ENCODE measurements around the gene CABCOCO1. TPM values are rescaled to one million over a fixed set of nuclear protein-coding genes. Genes with fewer than 3 reads are reported as not detected.

Gene CABCOCO1
- total and polyA plus RNA-seq, 2 donors = 0.61 to 2.0 TPM

DNA sequence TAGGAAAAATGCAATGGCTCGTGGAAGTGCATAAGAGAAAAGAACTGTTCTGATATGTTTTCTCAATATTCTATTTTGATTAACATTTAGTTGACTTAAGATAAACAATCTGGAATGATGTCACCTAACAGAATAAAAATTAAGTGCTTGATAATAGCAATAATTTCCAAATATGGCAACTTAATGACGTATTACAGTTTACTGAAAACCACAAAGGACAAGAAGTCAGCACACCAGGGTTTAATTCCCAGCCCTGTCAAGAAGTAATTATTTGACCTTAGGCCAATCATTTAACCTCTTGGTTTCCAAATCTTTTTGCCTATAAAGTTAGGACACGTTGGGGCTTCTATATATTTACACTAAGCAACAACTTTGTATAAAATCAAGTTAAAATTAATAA is 95.7 kb downstream of the CABCOCO1 start:
- H3K4me1 ChIP-seq (ENCODE audit: insufficient read depth) = no peaks in the 10 kb centered on the region
- WGBS = 63% methylated on average over 3 of the region's 3 CpGs
- no peak overlapping the region for H3K4me3 ChIP-seq (ENCODE audit: low read depth, low read length)
- DNase-seq (ENCODE audit: extremely low spot score) = no peak
- no peaks in the 10 kb centered on the region for H3K36me3 ChIP-seq (ENCODE audit: insufficient read depth)
- no peak overlapping the region for H3K27ac ChIP-seq (ENCODE audit: low read depth)

DNA sequence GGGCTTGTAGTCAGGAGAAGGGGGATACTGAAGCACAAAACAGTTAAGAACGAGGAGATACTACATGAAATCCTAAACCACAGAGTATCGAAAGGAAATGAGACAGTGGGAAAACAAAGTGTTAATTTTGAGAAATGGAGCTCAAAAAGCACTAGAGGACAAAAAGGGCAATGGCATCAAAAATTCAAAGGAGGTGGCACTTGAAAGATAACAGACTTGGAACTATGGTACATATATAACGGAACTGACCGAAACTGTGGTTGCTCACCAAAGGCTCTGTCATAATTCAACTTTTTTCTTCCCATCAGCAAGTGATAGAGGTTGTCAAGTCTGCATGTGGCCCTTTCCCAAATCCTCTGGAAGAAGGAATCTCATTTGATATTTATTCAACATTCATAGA is 97.0 kb downstream of the CABCOCO1 start:
- 97% methylated on average over 4 of the region's 4 CpGs for WGBS
- H3K27ac ChIP-seq (ENCODE audit: low read depth) = no peak overlapping the region
- H3K4me1 ChIP-seq (ENCODE audit: insufficient read depth) = no peaks in the 10 kb centered on the region
- H3K4me3 ChIP-seq (ENCODE audit: low read depth, low read length) = no peak overlapping the region
- H3K36me3 ChIP-seq (ENCODE audit: insufficient read depth) = no peaks in the 10 kb centered on the region
- DNase-seq (ENCODE audit: extremely low spot score) = no peak

DNA sequence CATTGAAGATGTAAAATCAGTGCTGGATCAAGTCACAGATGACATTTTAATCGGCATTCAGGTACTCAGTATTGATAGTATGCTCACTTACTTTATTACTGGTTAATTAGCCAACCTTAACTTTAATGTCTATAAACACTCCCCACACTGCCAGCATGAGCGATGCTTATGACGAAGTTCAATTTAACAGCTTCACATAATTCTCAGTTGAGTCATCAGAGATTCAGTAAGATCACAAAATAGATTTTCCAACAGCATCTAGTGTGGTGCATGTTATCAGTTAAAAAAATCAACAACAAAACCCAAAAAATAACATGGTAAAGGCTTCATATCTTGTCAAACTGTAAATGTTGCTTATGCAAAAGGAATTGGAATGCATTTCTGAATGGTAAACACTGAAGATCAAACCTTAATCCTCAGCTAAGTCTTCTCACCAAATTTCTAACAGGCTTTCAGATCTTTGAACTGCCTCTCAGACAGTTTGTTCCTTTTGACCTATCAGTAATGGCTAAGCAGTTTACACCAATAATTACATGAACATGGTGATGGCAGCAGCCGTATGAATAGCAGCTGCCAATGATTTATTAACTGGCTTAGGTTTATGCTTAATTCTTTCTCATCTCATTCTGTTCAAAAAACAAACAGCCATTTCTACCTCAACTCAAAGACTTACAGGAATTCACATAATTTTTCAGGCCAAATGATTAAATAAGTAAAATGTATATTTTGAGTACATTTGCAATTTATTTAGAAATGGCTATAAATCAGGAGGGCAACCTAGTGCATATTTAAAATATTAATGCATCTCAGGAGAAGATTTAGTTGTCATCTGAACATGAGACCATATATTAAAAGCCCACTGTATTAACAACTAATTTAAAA is 98.5 kb downstream of the CABCOCO1 start:
- no peak for DNase-seq (ENCODE audit: extremely low spot score)
- no peaks in the 10 kb centered on the region for H3K36me3 ChIP-seq (ENCODE audit: insufficient read depth)
- H3K27ac ChIP-seq (ENCODE audit: low read depth) = no peak overlapping the region

DNA sequence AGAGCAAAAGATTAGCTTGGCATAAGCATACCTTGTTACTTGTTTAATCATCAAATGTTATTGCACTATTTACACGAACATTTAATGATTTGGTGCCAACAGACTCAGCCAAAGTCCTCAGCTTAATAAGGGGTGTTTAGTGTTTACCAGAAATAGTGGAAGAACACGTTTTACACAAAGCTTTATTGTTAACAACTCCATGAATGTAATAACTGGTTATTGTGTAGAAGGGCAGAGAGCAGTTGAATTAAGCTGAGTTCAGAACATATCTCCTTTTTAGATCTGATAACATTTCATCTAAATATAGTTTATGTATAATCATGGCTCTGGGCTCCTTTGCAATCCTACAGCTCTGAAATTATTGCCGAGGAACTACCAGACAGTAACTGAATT is 99.1 kb downstream of the CABCOCO1 start:
- WGBS = 26% methylated on average over 3 of the region's 3 CpGs
- Histone ChIP-seq H3K4me3 (ENCODE audit: low read depth, low read length) (no peak overlapping the region), H3K27ac (ENCODE audit: low read depth) (no peak overlapping the region), H3K4me1 (ENCODE audit: insufficient read depth) (no peaks in the 10 kb centered on the region), H3K36me3 (ENCODE audit: insufficient read depth) (no peaks in the 10 kb centered on the region)
- no peak for DNase-seq (ENCODE audit: extremely low spot score)

More for the DNA sequence above, 98.5 kb downstream of the CABCOCO1 start:
- Histone ChIP-seq H3K4me1 (ENCODE audit: insufficient read depth) (no peaks in the 10 kb centered on the region), H3K4me3 (ENCODE audit: low read depth, low read length) (no peak overlapping the region)
- 36% methylated on average over 4 of the region's 4 CpGs for WGBS

- Histone ChIP-seq H3K36me3 (ENCODE audit: insufficient read depth) (no peaks in the 10 kb centered on the region), H3K4me1 (ENCODE audit: insufficient read depth) (no peaks in the 10 kb centered on the region), H3K4me3 (ENCODE audit: low read depth, low read length) (no peak overlapping the region), H3K27ac (ENCODE audit: low read depth) (no peak overlapping the region)
- WGBS = 98% methylated on average over 3 of the region's 3 CpGs
- no peak for DNase-seq (ENCODE audit: extremely low spot score)
These were observed 101.0 kb downstream of the CABCOCO1 start for GRCh38 chr10:61763778-61764177.

DNA sequence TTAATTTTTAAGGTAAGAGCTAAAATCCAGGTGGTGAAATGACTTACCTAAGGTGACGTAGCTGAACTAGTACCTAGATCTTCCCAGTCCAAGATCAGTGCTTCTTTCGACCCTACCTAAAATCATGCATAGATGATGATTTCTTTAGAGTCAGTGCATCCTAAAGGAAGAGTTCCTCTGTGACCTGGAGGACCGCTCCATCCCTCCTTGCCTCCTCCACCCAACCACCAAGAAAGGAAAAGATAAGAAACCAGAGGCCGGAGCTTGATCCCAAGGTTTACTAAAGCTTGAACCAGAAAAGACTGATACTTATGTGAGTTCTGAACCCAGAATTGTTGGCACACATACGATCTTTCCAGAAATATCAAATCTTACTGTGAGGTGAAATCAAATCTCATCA is 101.8 kb downstream of the CABCOCO1 start:
- DNase-seq (ENCODE audit: extremely low spot score) = no peak
- Histone ChIP-seq H3K27ac (ENCODE audit: low read depth) (no peak overlapping the region), H3K36me3 (ENCODE audit: insufficient read depth) (no peaks in the 10 kb centered on the region), H3K4me1 (ENCODE audit: insufficient read depth) (no peaks in the 10 kb centered on the region), H3K4me3 (ENCODE audit: low read depth, low read length) (no peak overlapping the region)
- 82% methylated on average over 5 of the region's 5 CpGs for WGBS

DNA sequence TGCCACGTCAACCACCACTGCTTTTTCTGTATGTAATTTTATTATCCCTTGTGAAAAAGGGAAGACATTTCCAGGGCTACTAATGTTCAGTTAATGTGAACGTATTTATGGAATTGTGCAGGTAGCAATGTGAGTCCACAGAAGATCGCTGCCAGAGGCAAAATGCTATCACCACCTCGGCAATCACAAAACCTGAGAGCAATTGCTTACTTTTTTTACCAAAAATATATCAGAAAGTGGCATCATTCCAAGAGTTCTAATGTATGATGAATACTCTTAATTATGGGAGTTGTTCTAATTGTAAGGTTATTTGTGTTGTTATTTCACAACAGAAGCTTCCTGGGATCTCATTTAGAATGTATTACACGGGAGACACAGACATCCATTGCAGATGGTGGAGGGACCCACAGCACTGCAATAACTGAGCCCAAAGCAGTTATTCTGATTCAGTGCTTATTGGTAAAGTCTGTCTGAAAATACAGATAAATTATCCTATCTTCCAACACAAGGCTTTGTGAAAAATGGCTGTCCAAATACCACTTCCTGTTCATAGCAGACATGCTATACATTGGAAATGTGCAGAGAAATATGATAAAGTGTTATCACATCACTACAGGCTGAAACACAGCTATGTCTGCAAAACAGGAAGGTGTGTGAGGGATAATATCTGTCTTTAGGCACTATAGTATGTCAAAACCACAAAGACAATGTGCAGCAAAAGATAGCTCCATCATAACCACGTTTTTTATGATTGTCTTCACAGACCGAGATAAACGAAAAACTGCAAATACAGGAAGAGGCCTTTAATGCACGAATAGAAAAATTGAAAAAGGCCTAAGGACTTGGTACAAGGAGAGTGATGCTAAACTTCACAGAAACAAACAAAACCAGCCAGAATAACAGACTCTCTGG is 102.7 kb downstream of the CABCOCO1 start:
- H3K27ac ChIP-seq (ENCODE audit: low read depth) = no peak overlapping the region
- no peaks in the 10 kb centered on the region for H3K4me1 ChIP-seq (ENCODE audit: insufficient read depth)
- no peak overlapping the region for H3K4me3 ChIP-seq (ENCODE audit: low read depth, low read length)
- WGBS = 64% methylated on average over 9 of the region's 9 CpGs
- H3K36me3 ChIP-seq (ENCODE audit: insufficient read depth) = no peaks in the 10 kb centered on the region
- no peak for DNase-seq (ENCODE audit: extremely low spot score)

DNA sequence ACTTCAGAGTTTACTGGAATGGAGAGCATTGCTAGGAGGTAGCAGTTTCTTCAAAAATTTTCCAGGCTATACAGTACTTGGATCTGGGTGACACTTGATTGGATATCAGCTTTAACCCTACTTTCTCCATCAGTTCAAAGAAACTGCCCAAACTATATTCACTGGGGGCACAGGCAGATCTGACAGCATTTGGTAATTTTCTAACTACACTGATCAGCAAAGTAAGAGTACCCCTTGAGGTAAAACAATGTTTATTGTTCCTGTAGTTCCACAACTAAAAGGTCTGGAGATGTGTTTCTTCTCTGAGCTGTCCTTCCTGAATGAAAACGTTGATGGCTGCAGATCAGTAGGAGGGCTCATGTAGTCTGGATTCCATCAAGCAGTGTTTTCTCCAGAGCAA is 104.2 kb downstream of the CABCOCO1 start:
- no peaks in the 10 kb centered on the region for H3K36me3 ChIP-seq (ENCODE audit: insufficient read depth)
- no peak overlapping the region for H3K4me3 ChIP-seq (ENCODE audit: low read depth, low read length)
- 13% methylated on average over 1 of the region's 1 CpG for WGBS
- H3K27ac ChIP-seq (ENCODE audit: low read depth) = no peak overlapping the region
- no peaks in the 10 kb centered on the region for H3K4me1 ChIP-seq (ENCODE audit: insufficient read depth)
- DNase-seq (ENCODE audit: extremely low spot score) = no peak

DNA sequence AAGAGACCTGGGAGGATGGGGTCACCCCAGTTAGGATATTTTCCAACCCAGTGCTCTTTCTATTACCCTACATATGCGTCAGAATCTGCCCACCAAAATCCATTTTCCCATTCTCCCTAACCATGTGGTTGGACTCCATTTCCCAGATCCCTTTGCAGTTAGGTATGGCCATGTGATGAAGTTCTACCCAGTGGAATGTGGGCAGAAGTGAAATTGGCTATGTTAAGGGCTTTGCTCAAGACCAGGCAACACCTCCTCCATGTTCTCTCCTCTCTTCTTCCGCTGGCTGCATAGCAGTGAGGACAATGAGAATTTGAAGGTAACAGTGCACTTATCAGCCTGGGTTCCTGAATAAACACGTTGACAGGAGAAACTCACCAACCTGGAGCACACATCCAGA is 111.3 kb downstream of the CABCOCO1 start:
- H3K4me3 ChIP-seq (ENCODE audit: low read depth, low read length) = no peak overlapping the region
- no peaks in the 10 kb centered on the region for H3K36me3 ChIP-seq (ENCODE audit: insufficient read depth)
- H3K27ac ChIP-seq (ENCODE audit: low read depth) = no peak overlapping the region
- no peaks in the 10 kb centered on the region for H3K4me1 ChIP-seq (ENCODE audit: insufficient read depth)
- WGBS = 95% methylated on average over 3 of the region's 3 CpGs
- DNase-seq (ENCODE audit: extremely low spot score) = no peak

DNA sequence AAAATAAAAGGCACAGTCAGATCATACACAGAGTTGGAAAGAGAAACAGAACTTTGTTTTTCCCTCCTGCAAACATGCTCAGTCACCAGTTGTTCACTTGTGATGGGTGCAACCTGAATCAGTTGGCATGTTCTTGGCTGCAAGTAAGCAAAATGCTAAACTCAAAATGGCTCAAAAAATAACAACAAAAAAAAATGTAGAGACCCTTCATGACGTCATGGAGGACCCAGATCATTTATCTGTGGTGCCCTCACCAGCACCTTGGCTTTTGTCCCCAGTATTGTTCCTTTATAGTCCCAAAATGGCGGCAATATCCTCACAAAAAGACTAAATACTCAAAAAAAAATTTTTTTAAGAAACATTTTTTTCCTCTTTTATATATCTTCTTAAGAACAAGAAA is 112.4 kb downstream of the CABCOCO1 start:
- no peak overlapping the region for H3K4me3 ChIP-seq (ENCODE audit: low read depth, low read length)
- DNase-seq (ENCODE audit: extremely low spot score) = no peak
- H3K36me3 ChIP-seq (ENCODE audit: insufficient read depth) = no peaks in the 10 kb centered on the region
- H3K4me1 ChIP-seq (ENCODE audit: insufficient read depth) = no peaks in the 10 kb centered on the region
- H3K27ac ChIP-seq (ENCODE audit: low read depth) = no peak overlapping the region
- 68% methylated on average over 2 of the region's 2 CpGs for WGBS

GRCh38 chr10:61776615-61777266 is 114.0 kb downstream of the CABCOCO1 start:
- Histone ChIP-seq H3K36me3 (ENCODE audit: insufficient read depth) (no peaks in the 10 kb centered on the region), H3K4me1 (ENCODE audit: insufficient read depth) (no peaks in the 10 kb centered on the region), H3K27ac (ENCODE audit: low read depth) (no peak overlapping the region), H3K4me3 (ENCODE audit: low read depth, low read length) (no peak overlapping the region)
- no peak for DNase-seq (ENCODE audit: extremely low spot score)
- WGBS = 79% methylated on average over 7 of the region's 7 CpGs

DNA sequence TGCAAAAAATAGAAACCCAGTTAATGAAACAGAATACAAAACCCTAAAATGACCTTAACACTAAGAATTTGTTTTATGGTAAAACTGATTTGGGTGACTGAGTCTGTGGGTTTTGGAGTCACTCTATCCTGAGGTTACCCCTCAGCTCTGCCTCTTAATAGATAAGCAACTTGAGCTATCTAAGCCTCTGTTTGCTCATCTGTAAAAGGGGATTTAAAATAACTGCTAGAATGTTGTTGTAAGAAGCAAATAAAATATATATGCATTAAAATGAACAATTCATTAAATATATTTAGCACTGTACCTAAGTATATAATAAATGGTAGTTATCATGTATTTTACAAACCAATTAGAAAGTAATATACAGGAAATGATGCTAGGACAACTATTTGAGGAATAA is 115.4 kb downstream of the CABCOCO1 start:
- no peak for DNase-seq (ENCODE audit: extremely low spot score)
- H3K36me3 ChIP-seq (ENCODE audit: insufficient read depth) = no peaks in the 10 kb centered on the region
- H3K4me1 ChIP-seq (ENCODE audit: insufficient read depth) = no peaks in the 10 kb centered on the region
- no peak overlapping the region for H3K27ac ChIP-seq (ENCODE audit: low read depth)
- H3K4me3 ChIP-seq (ENCODE audit: low read depth, low read length) = no peak overlapping the region

GRCh38 chr10:61779276-61779675 is 116.5 kb downstream of the CABCOCO1 start:
- Histone ChIP-seq H3K27ac (ENCODE audit: low read depth) (no peak overlapping the region), H3K4me1 (ENCODE audit: insufficient read depth) (no peaks in the 10 kb centered on the region), H3K36me3 (ENCODE audit: insufficient read depth) (no peaks in the 10 kb centered on the region), H3K4me3 (ENCODE audit: low read depth, low read length) (no peak overlapping the region)
- DNase-seq (ENCODE audit: extremely low spot score) = no peak
- 87% methylated on average over 6 of the region's 6 CpGs for WGBS

All from urinary bladder (tissue), 4 donors.